Limb (tissue), 2 donors: Measurements from ENCODE around the gene ATAD1.
"Not testable (repeated sequence)": the region's sequence is repeated elsewhere in the genome, so short reads cannot be mapped to it uniquely, and the experiment has no call there.

ENCODE experiments used
- DNase-seq, 2 donors: peaks; one replicate each; pipeline ENCODE4 v3.0.0-alpha.2; 2016; ENCODE audit errors: extremely low spot score in 2 of 2

Gene ATAD1

GRCh38 chr10:87753995-87754866, 63.8 kb downstream of the ATAD1 start:
- no peak for DNase-seq

GRCh38 chr10:87752566-87752965, 65.5 kb downstream of the ATAD1 start:
- DNase-seq: no peak

GRCh38 chr10:87751274-87751673, 66.8 kb downstream of the ATAD1 start:
- DNase-seq: no peak

- no peak for DNase-seq
Measured at GRCh38 chr10:87750817-87751216, 67.2 kb downstream of the ATAD1 start.

GRCh38 chr10:87750001-87750671, 67.9 kb downstream of the ATAD1 start:
- no peak for DNase-seq

- not testable (repeated sequence) for DNase-seq
Measured at GRCh38 chr10:87748244-87748643, 69.8 kb downstream of the ATAD1 start.

- DNase-seq: no peak
Measured at GRCh38 chr10:87746911-87747310, 71.1 kb downstream of the ATAD1 start.

GRCh38 chr10:87744606-87745005, 73.4 kb downstream of the ATAD1 start:
- DNase-seq: no peak

- not testable (repeated sequence) for DNase-seq
Measured at GRCh38 chr10:87742992-87743610, 74.9 kb downstream of the ATAD1 start.

- no peak for DNase-seq
Measured at GRCh38 chr10:87740254-87740655, 77.8 kb downstream of the ATAD1 start.

GRCh38 chr10:87739703-87740102, 78.3 kb downstream of the ATAD1 start:
- DNase-seq: no peak

- DNase-seq: not testable (repeated sequence)
Measured at GRCh38 chr10:87738253-87738652, 79.8 kb downstream of the ATAD1 start.

GRCh38 chr10:87734987-87735827, 82.8 kb downstream of the ATAD1 start:
- peak; percentile 49 to 60 for DNase-seq

- no peak for DNase-seq
Measured at GRCh38 chr10:87733081-87733480, 84.9 kb downstream of the ATAD1 start.

GRCh38 chr10:87729940-87730339, 88.1 kb downstream of the ATAD1 start:
- no peak for DNase-seq

- DNase-seq: no peak
Measured at GRCh38 chr10:87724789-87725188, 93.2 kb downstream of the ATAD1 start.

GRCh38 chr10:87723500-87723899, 94.5 kb downstream of the ATAD1 start:
- no peak for DNase-seq

GRCh38 chr10:87722716-87723115, 95.3 kb downstream of the ATAD1 start:
- DNase-seq: no peak

GRCh38 chr10:87721781-87722180, 96.2 kb downstream of the ATAD1 start:
- DNase-seq: no peak

GRCh38 chr10:87720665-87721064, 97.4 kb downstream of the ATAD1 start:
- DNase-seq: no peak

- no peak for DNase-seq
Measured at GRCh38 chr10:87716348-87716670, 101.7 kb downstream of the ATAD1 start.
